GM18502 (cell line): ENCODE results near the gene NIPA2.
"Not testable (repeated sequence)": the region's sequence is repeated elsewhere in the genome, so short reads cannot be mapped to it uniquely, and the experiment has no call there.

Source experiments
- ATAC-seq: cut with Tn5 transposase; IDR thresholded peaks from one replicate; pipeline ENCODE4 v1.9.1; 2021; ENCODE audit warnings: mild to moderate bottlenecking; ENCODE audit not compliant: unreplicated experiment, poor library complexity

Gene NIPA2

GRCh38 chr15:22838292-22839042 is at the start of gene NIPA2:
Gene NIPA2, plus strand, starts transcription at chr15:22838666. Its CDS starts 13,066 bp downstream, at chr15:22851732.
- ATAC-seq = peak; percentile 83

DNA sequence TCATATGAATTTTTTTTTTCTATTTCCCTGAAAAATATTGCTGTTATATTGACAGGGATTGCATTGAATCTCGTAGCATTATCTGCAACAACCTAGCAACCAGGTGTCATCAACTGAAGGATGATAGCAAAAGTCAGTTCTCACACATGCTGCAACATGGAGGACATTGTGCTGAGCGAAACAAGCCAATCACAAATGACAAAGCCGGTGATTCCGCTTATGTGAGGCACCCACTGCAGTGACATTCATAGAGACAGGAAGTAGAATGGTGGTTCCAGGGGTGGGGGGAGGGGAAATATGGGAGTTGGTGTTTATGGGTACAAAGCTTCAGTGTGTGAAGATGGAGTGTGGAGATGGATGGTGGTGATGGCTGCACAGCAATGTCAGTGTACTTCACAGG is 44.4 kb upstream of the NIPA2 start:
- ATAC-seq = no peak

DNA sequence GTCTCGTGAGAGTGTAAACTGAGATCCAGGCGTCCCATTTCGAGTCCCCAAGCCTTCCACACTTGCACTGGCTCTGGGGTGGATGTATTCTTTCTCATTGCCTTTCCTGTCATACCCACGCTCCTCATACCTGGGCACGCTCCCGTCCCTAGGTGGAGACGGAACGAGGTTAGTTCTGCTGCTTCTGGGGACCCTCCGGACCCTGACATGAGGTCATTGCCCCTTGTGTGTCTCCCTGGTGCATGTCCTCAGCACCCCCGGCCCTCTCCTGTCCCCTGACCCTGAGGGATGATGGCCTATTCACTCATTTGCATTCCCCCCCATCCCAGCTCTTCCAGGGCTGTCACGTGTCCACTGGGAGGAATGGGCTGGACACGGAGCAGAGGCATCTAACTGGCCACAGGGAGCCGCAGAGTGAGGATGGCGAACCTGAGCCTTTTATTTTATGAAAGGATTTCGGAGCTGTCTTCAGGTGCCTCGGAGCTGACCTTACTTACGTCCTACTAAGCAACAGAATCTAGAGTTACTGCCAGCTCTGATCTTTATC is 43.8 kb upstream of the NIPA2 start:
- ATAC-seq = no peak

DNA sequence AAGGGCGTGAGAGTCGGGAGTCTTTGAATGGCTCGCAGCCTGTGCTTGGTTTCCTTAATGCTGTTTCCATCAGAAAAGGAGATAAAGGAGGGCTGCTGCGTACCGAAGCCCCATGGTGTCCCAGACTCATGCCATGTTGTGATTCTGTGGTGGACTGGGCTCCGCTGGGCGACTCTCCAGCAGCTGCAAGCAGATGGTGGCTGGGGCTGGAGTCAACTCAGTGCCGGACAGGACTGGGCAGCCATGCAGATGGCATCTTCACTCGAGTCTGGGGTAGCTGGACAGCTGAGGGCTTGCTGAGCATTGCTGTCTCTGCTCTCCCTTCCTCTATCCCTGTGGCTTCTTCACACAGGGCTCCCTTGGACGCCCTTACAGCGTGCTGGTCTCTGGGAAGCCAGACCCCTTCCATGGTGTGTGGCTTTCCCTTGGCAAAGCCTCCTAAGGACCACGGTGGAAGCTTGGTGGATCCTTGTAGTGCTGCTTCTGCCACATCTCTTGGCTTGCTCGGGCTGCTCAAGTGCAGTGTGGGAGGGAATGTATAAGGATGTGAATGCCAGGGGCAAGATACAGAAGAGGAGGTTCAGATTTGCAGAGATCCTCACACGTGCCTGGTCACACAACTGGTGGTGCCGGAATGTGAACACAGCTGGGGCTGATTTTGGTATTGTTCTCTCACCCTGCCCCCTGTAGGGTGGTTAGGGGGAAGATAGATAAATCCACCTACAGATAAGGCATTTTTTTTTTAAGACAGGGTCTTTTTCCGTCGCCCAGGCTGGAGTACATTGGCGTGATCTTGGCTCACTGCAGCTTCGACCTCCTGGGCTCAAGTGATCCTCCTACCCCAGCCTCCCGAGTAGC is 43.0 kb upstream of the NIPA2 start:
- no peak for ATAC-seq

DNA sequence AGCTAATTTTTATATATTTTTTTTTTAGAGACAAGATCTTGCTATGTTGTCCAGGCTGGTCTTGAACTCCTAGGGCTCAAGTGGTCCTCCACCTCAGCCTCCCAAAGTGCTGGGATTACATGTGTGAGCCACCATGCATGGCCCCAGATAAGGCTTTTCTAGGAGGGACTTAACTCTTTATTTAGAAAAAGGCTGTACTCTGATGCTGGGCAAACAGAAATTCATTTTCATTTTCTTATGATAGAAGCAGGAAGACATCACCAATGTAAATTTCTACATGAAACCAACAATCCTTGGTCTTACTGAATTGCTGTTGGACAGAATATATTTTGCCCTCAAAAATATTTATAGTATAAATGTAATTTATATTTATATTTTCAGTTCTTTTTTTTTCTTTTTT is 42.4 kb upstream of the NIPA2 start:
- peak; percentile 17 for ATAC-seq

- no peak for ATAC-seq
Observed at GRCh38 chr15:22799902-22800301, 38.6 kb upstream of the NIPA2 start.

GRCh38 chr15:22803006-22803405 is 35.5 kb upstream of the NIPA2 start:
- ATAC-seq = not testable (repeated sequence)

DNA sequence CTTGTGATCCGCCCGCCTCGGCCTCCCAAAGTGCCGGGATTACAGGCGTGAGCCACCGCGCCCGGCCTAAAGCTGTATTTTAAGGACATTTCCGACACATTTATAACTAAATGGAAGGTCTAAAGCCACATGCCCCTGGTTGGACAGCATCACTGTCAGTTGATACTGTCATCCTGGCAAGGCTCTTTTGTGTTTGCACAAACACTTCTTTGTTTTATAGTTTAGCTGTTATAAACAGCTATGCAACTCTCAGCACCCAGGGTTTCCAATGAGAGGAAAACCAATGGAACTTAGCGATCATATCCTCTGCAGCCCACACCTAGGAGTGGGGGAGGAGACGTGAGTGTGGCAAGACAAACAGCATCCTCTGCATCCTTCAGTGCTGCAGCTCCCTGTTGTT is 32.3 kb upstream of the NIPA2 start:
- ATAC-seq = no peak

DNA sequence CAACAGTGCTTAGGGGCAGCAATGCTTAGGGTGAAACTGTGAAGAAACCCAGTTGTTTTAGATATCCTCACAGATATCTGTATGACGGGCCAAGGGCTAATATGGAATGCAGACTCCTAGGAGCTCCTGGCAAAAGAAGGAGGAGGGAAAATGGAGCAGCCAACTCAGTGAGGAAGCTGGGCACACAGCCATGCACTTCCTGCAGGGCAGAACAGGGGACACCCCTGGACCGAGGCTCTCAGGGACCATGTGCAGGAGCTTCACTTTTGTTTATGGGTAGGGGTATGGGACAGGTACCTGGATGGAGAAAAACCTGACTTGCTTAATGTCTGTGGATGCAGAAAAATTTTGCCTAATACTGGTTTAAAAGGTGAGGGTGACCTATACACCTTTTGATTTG is 31.8 kb upstream of the NIPA2 start:
- no peak for ATAC-seq

DNA sequence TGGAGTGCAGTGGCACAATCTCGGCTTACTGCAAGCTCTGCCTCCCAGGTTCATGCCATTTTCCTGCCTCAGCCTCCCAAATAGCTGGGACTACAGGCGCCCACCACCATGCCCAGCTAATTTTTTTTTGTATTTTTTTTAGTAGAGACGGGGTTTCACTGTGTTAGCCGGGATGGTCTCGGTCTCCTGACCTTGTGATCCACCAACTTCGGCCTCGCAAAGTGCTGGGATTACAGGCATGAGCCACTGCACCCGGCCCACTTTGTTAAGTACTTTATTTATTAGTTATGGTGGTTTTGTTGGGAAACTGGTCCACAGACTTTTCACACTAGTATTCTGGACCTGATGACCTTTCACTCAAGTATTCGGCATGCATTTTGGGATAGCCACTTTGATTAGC is 30.6 kb upstream of the NIPA2 start:
- not testable (repeated sequence) for ATAC-seq

DNA sequence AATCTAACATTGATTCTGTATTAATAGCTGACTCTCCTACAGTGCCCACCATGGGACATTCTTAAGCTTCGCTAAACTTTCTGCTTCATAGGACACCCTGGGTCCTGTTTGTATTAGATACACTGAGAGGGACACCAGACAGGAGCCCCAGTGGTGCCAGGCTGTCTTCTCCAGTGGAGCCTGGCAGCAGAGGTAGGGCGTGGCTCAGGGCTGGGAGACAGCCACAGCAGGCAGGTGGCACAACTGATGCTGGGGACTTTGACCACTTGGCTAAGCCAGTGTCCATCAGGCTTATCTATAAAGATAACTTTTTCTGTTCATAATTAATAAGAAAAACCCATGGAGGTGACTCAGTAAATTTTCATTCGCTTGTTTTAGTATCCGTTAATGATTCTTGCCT is 30.2 kb upstream of the NIPA2 start:
- no peak for ATAC-seq

GRCh38 chr15:22808761-22809280 is 29.6 kb upstream of the NIPA2 start:
- ATAC-seq = no peak

DNA sequence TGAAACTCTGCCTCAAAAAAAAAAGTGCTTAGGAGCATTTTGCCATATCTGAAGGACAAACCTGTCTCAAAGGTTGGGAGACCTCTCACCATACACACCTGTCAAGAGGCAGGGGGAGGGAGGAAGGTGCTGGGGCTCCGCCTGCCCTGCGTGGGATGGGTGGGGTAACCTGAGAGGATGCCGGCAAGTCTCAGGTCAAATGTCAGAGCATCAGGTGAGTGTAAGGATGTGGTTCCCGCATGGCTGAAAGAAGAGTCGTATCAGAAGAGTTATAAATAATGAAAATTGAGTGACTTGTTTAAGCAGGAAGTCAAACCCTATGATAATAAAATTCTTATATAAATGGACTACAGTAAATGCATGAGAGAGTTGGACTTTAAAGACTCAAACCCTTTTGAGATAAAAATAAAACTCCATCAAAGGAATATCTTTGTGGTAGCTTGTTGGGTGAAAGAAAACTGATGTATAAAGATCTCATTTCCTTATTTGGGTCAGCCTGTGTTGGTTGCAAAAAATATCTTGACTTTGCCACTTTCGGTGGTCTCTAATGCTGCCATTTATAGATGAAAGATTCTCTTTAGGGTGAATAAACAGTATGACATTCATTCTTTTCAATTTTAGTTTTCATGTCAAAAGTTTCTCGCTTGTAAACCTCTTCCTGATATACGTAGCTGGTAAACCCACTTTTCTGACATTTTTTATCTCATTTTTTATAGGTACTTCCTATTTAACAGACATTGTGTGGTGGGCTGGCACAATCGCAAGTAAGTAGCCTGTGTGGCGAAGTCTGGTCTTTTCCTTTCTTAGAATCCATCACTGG is 28.2 kb upstream of the NIPA2 start:
- ATAC-seq = peak; percentile 60

GRCh38 chr15:22810853-22811338 is 27.6 kb upstream of the NIPA2 start:
- no peak for ATAC-seq

DNA sequence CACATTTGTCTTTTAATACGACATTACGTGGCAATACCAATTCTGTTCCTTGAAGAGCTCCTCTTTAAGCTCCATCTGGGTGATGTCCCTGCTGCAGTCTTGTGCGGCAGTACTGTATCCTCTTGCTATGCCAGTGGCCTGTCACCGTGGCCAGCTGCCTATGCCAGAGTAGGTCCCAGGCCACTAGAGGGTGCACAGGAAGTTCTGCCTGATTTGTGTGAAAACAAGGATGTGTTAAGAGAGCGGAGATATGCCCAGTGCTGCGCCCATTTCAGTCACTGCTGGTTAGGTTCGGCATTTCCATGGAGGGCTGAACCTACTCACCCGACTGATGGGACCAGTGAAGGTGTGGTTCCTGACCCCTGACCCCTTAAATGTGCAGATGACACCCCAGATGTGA is 26.8 kb upstream of the NIPA2 start:
- ATAC-seq = no peak

DNA sequence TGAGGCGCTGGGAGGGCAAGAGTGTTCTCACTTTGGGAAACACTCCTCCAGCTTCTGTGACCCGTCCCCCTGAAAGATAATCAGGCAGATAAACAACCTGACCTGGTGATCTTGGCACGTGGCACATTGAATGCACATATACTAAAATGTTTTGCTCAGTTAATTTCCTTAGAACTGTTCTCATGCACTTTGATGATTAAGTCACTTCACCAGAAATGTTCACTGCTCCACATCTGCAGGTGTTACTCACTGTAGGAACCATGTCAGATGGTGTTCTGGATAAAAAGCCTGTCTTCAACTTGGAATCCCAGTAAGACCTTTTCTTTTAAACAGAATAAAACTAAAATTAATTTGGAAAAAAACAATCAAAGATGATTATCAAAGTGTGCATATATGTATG is 24.6 kb upstream of the NIPA2 start:
- ATAC-seq = no peak

- ATAC-seq = no peak
Observed at GRCh38 chr15:22815766-22816165, 22.7 kb upstream of the NIPA2 start.

GRCh38 chr15:22819651-22820050 is 18.8 kb upstream of the NIPA2 start:
- no peak for ATAC-seq

DNA sequence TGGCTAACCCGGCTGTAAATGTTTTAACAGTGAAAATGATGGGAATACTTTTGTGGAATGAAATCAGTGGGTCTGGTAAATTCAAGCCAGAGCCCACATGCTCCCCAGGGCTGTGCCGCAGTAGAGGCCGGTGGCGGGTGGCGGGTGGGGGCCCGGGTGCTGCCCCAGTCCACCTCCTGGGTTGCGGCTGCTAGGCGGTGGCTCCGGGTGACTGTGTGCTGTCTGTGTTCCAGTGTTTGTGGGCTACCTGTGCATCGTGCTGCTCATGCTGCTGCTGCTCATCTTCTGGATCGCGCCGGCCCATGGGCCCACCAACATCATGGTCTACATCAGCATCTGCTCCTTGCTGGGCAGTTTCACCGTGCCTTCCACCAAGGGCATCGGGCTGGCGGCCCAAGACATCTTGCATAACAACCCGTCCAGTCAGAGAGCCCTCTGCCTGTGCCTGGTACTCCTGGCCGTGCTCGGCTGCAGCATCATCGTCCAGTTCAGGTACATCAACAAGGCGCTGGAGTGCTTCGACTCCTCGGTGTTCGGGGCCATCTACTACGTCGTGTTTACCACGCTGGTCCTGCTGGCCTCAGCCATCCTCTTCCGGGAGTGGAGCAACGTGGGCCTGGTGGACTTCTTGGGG is 14.9 kb upstream of the NIPA2 start:
- ATAC-seq = no peak

GRCh38 chr15:22827125-22827524 is 11.3 kb upstream of the NIPA2 start:
- no peak for ATAC-seq
